B cell (primary cell): ENCODE results near the gene ASCL5. TPM values are rescaled to one million over a fixed set of nuclear protein-coding genes. Genes with fewer than 3 reads are reported as not detected.

Source experiments
- ATAC-seq: fragments of 200-7000 bp; cut with Tn5 transposase; one replicate; pipeline ENCODE4 v1.10.0; 2021; ENCODE audit warnings: low read depth, mild to moderate bottlenecking, moderate number of reproducible peaks, moderate library complexity
- CTCF ChIA-PET: fragments of 350-600 bp; sonication (Branson Sonifier 250); formaldehyde crosslinking; loops from one replicate; lab custom pipeline; 2021; ENCODE audit warnings: antibody characterized with exemption, inconsistent platforms; lab: Charles Lee
- POLR2A ChIA-PET: fragments of 350-600 bp; sonication (Branson Sonifier 250); formaldehyde crosslinking; loops from one replicate; lab custom pipeline; 2021; ENCODE audit warnings: antibody characterized with exemption; lab: Charles Lee
- DNase-seq: peaks from one replicate; pipeline ENCODE4 v3.0.0; 2013
- H2AFZ ChIP-seq: 2 replicates; pipeline ENCODE4 v1.6.1; 2012; ENCODE audit warnings: mild to moderate bottlenecking, low read depth, low read length; ENCODE audit not compliant: insufficient read depth, poor library complexity, severe bottlenecking
- H3K27ac ChIP-seq, 2 donors: 1 replicate in 1 of 2; 2 replicates in 1 of 2; pipeline ENCODE4 v1.5.1; 2012 to 2013; ENCODE audit warnings: low read length in 2 of 2, mild to moderate bottlenecking in 2 of 2, moderate library complexity in 1 of 2
- H3K27me3 ChIP-seq, 4 experiments: fragments of 200-600 bp in 1 of 4; sonication (generic) in 1 of 4; replicated peaks in 1 of 4; 1 replicate in 2 of 4; 2 replicates in 2 of 4; pipeline versions ENCODE4 v1.6.1 to v1.7.0; 2013 to 2016; ENCODE audit warnings: low read length in 3 of 4, mild to moderate bottlenecking in 2 of 4, mixed read lengths in 1 of 4, moderate library complexity in 1 of 4; ENCODE audit not compliant: insufficient read depth in 4 of 4, control insufficient read depth in 3 of 4; ENCODE audit errors: control extremely low read depth in 1 of 4
- H3K36me3 ChIP-seq, 2 experiments: replicated peaks in 1 of 2; 1 replicate in 1 of 2; 2 replicates in 1 of 2; pipeline versions ENCODE4 v1.6.1 to v1.7.1; 2013; ENCODE audit warnings: low read length in 1 of 2; ENCODE audit not compliant: insufficient read depth in 2 of 2, control insufficient read depth in 1 of 2; ENCODE audit errors: control extremely low read depth in 1 of 2, extremely low read depth in 1 of 2
- H3K4me1 ChIP-seq, 2 donors: fragments of 200-600 bp in 1 of 2; sonication (generic) in 1 of 2; 1 replicate in 1 of 2; 2 replicates in 1 of 2; pipeline versions ENCODE4 v1.5.1 to v1.6.1; 2013 to 2017; ENCODE audit warnings: low read length in 2 of 2; ENCODE audit not compliant: control insufficient read depth in 2 of 2, insufficient read depth in 2 of 2
- H3K4me2 ChIP-seq: replicated peaks from 2 replicates; pipeline ENCODE3; 2012; ENCODE audit warnings: mild to moderate bottlenecking, low read depth, low read length; ENCODE audit not compliant: poor library complexity, severe bottlenecking
- H3K4me3 ChIP-seq, 5 experiments: fragments of 200-600 bp in 1 of 5; sonication (generic) in 1 of 5; 1 replicate in 3 of 5; 2 replicates in 2 of 5; pipeline versions ENCODE4 v1.5.1 to v1.7.0; 2011 to 2016; ENCODE audit warnings: low read length in 4 of 5, mild to moderate bottlenecking in 4 of 5, low read depth in 2 of 5, control low read depth in 1 of 5, moderate library complexity in 1 of 5; ENCODE audit not compliant: insufficient read depth in 1 of 5; ENCODE audit errors: control extremely low read depth in 1 of 5, extremely low read depth in 1 of 5
- H3K79me2 ChIP-seq: fragments of 200-600 bp; sonication (generic); one replicate; pipeline ENCODE4 v1.6.0; 2016; ENCODE audit warnings: low read length; ENCODE audit not compliant: control insufficient read depth, insufficient read depth
- H3K9ac ChIP-seq: fragments of 200-600 bp; sonication (generic); 2 replicates; pipeline ENCODE4 v1.6.1; 2017; ENCODE audit warnings: mild to moderate bottlenecking, low read length, moderate library complexity
- H3K9me3 ChIP-seq, 3 donors: one replicate each; pipeline versions ENCODE4 v1.6.1 to v1.7.1; 2013; ENCODE audit warnings: low read length in 2 of 3; ENCODE audit not compliant: control insufficient read depth in 2 of 3, insufficient read depth in 1 of 3; ENCODE audit errors: control extremely low read depth in 1 of 3
- H4K20me1 ChIP-seq: 2 replicates; pipeline ENCODE4 v1.6.0; 2012; ENCODE audit warnings: mild to moderate bottlenecking, low read length; ENCODE audit not compliant: insufficient read depth, control insufficient read depth, poor library complexity, severe bottlenecking
- H3K27ac Mint-ChIP-seq: one replicate; pipeline ENCODE4 v1.8.0; 2021; ENCODE audit warnings: mixed read lengths
- H3K27me3 Mint-ChIP-seq: one replicate; pipeline ENCODE4 v1.8.0; 2021; ENCODE audit warnings: mixed read lengths
- H3K4me1 Mint-ChIP-seq: one replicate; pipeline ENCODE4 v1.8.0; 2021; ENCODE audit warnings: mixed read lengths
- H3K4me3 Mint-ChIP-seq: one replicate; pipeline ENCODE4 v1.8.0; 2021; ENCODE audit warnings: mixed read lengths
- H3K9me3 Mint-ChIP-seq: one replicate; pipeline ENCODE4 v1.8.0; 2022; ENCODE audit warnings: mixed read lengths; ENCODE audit not compliant: insufficient read depth
- CTCF ChIP-seq: fragments of 200-600 bp; IDR thresholded peaks from one replicate; pipeline ENCODE4 v1.8.0; 2022; ENCODE audit warnings: antibody characterized with exemption, mild to moderate bottlenecking
- EZH2 ChIP-seq: IDR thresholded peaks from 2 replicates; pipeline ENCODE4 v1.6.1; 2012; ENCODE audit warnings: borderline replicate concordance, low read depth, mild to moderate bottlenecking, moderate library complexity, low read length; ENCODE audit not compliant: insufficient read depth, poor library complexity, severe bottlenecking
- WGBS: methylation state at CpG from one replicate; pipeline ENCODE4 v1.1.5; 2013; ENCODE audit warnings: missing lambda C conversion rate; ENCODE audit not compliant: insufficient coverage; 5-methylcytosine and 5-hydroxymethylcytosine counted together
- intact Hi-C: fragments of 100-400 bp; cut with micrococcal nuclease; formaldehyde crosslinking; loops from one replicate; pipeline ENCODE4 v1.10.0; 2022
- polyA plus RNA-seq: library from polyadenylated mRNA; depleted of rRNA; stranded (reverse); fragments of >200 nt; gene quantifications from 2 replicates; pipeline ENCODE4 v1.2.3, GENCODE V29; 2012
- total RNA-seq, 2 donors: library from RNA; stranded (reverse); fragments of 120-200 nt in 1 of 2; gene quantifications; 1 replicate in 1 of 2; 2 replicates in 1 of 2; pipeline versions ENCODE4 v1.2.3 to v1.2.4, GENCODE V29; 2013 to 2022

The ASCL5 gene
- total and polyA plus RNA-seq, 2 donors (not counting 1 experiment from before 2014, with no cell fraction given), result not detected

- no peak overlapping the region for H3K4me2 ChIP-seq
- ATAC-seq (no peak), DNase-seq (no peak)
- H3K27me3 Mint-ChIP-seq, result no peaks in the 10 kb centered on the region
- no peak overlapping the region for H2AFZ ChIP-seq
- H3K79me2 ChIP-seq, result no peaks in the 10 kb centered on the region
- no peak overlapping the region for H3K4me3 ChIP-seq
- H3K4me1 ChIP-seq, result peaks cover 0 to 6% of the 10 kb centered on the region in 2 donors
- TF ChIP-seq EZH2, result no peak
- no peak for TF ChIP-seq CTCF
- ChIA-PET CTCF (interaction anchor here (1.2 kb wide), 1 partner anchor 11 kb away, joined by 3 read pairs; no protein-coding TSS in a partner anchor), POLR2A (no interaction called here)
- H3K27me3 ChIP-seq, result no peaks in the 10 kb centered on the region
- no peak overlapping the region for H3K9ac ChIP-seq
- no peak overlapping the region for H3K4me3 Mint-ChIP-seq
- no peaks in the 10 kb centered on the region for H3K9me3 Mint-ChIP-seq
- intact Hi-C loops, result no loop called here
- H4K20me1 ChIP-seq, result no peaks in the 10 kb centered on the region
- no peak overlapping the region for H3K27ac Mint-ChIP-seq
- 91% methylated on average over 2 of the region's 6 CpGs for WGBS
- no peaks in the 10 kb centered on the region for H3K9me3 ChIP-seq
- H3K36me3 ChIP-seq, result peaks cover 0 to 26% of the 10 kb centered on the region in 2 experiments
- H3K4me1 Mint-ChIP-seq, result peaks cover 4% of the 10 kb centered on the region
- no peak overlapping the region for H3K27ac ChIP-seq
Observed at GRCh38 chr1:201138311-201138840, 11.4 kb upstream of the ASCL5 start.

- Histone ChIP-seq H2AFZ (no peak overlapping the region), H3K27me3 (no peaks in the 10 kb centered on the region), H3K9me3 (no peaks in the 10 kb centered on the region), H3K27ac (no peak overlapping the region), H3K4me1 (peaks cover 0 to 6% of the 10 kb centered on the region in 2 donors), H3K4me3 (no peak overlapping the region), H3K36me3 (peaks cover 0 to 19% of the 10 kb centered on the region in 2 experiments), H3K79me2 (no peaks in the 10 kb centered on the region), H4K20me1 (no peaks in the 10 kb centered on the region), H3K9ac (no peak overlapping the region), H3K4me2 (no peak overlapping the region)
- POLR2A ChIA-PET, result no interaction called here
- DNase-seq (no peak), ATAC-seq (no peak)
- intact Hi-C loops, result no loop called here
- Mint-ChIP-seq H3K9me3 (no peaks in the 10 kb centered on the region), H3K27me3 (no peaks in the 10 kb centered on the region), H3K4me1 (peaks cover 4% of the 10 kb centered on the region), H3K4me3 (no peak overlapping the region), H3K27ac (no peak overlapping the region)
- 100% methylated on average over 3 of the region's 6 CpGs for WGBS
- CTCF ChIA-PET, result interaction anchor here (1.2 kb wide), 1 partner anchor 11 kb away, joined by 3 read pairs; no protein-coding TSS in a partner anchor
- TF ChIP-seq CTCF (no peak), EZH2 (no peak)
Observed at GRCh38 chr1:201137579-201138310, 10.8 kb upstream of the ASCL5 start.
